Transverse colon (tissue), 4 donors: ENCODE measurements around the gene STK39. TPM values are rescaled to one million over a fixed set of nuclear protein-coding genes. Genes with fewer than 3 reads are reported as not detected.

Source experiments
- DNase-seq: peaks from one replicate; pipeline ENCODE4 v3.0.0-alpha.2; 2019
- H3K27ac ChIP-seq, 4 donors: fragments of 200-600 bp; sonication (generic); 2 replicates each; pipeline ENCODE4 v1.5.1; 2016 to 2018; ENCODE audit warnings: inconsistent platforms in 4 of 4
- H3K27me3 ChIP-seq: fragments of 200-600 bp; sonication (generic); 2 replicates; pipeline ENCODE4 v1.5.1; 2017; ENCODE audit warnings: inconsistent platforms
- H3K36me3 ChIP-seq, 4 donors: fragments of 200-600 bp; sonication (generic); 2 replicates each; pipeline ENCODE4 v1.5.1; 2017 to 2019; ENCODE audit warnings: inconsistent platforms in 4 of 4
- H3K4me1 ChIP-seq, 4 donors: fragments of 200-600 bp; sonication (generic); 2 replicates each; pipeline ENCODE4 v1.5.1; 2017 to 2020; ENCODE audit warnings: inconsistent platforms in 4 of 4
- H3K4me3 ChIP-seq, 4 donors: fragments of 200-600 bp; sonication (generic); 1 replicate in 1 of 4; 2 replicates in 3 of 4; pipeline versions ENCODE4 v1.5.1 to v1.6.1; 2017 to 2019; ENCODE audit warnings: inconsistent platforms in 4 of 4
- H3K9me3 ChIP-seq, 2 donors: fragments of 200-600 bp; sonication (generic); 2 replicates each; pipeline ENCODE4 v1.5.1; 2017 to 2019; ENCODE audit warnings: inconsistent platforms in 2 of 2
- EP300 ChIP-seq: sonication (generic); formaldehyde crosslinking; IDR thresholded peaks from one replicate; pipeline ENCODE4 v1.6.1; 2017; ENCODE audit warnings: antibody characterized with exemption, low read depth
- POLR2A ChIP-seq: fragments of 450-650 bp; IDR thresholded peaks from one replicate; pipeline ENCODE4 v1.6.1; 2016; ENCODE audit warnings: antibody characterized with exemption, mild to moderate bottlenecking, moderate library complexity
- POLR2AphosphoS5 ChIP-seq, 3 donors: sonication (generic); formaldehyde crosslinking; IDR thresholded peaks; one replicate each; pipeline ENCODE4 v1.6.1; 2016; ENCODE audit warnings: antibody characterized with exemption in 3 of 3
- WGBS, 2 donors: methylation state at CpG; one replicate each; pipeline ENCODE4 v1.1.5; 2018; ENCODE audit warnings: low coverage in 1 of 2; 5-methylcytosine and 5-hydroxymethylcytosine counted together
- in situ Hi-C, 4 donors: fragments of 200-750 bp; cut with MboI; loops; one replicate each; pipeline versions ENCODE4 v1.15.0 to v1.15.1; 2017; ENCODE audit warnings: low sequenced_read_pairs in 3 of 4, low pct_ligation_motif_present in 1 of 4, low pct_unique_long_range_greater_than_20kb in 1 of 4
- intact Hi-C: fragments of 100-400 bp; cut with DNase I; formaldehyde crosslinking; loops from one replicate; pipeline ENCODE4 v1.15.1; 2023; ENCODE audit warnings: low total_unique reads
- total RNA-seq, 4 donors: library from RNA; depleted of rRNA; stranded (reverse); fragments of >200 nt; gene quantifications; one replicate each; pipeline ENCODE4 v1.1.0, GENCODE V29; 2016
- TF ChIP-seq, protein P1 (sequence below), 5 experiments: fragments of 200-600 bp in 3 of 5; fragments of 450-650 bp in 2 of 5; sonication (generic) in 3 of 5; IDR thresholded peaks; 1 replicate in 2 of 5; 2 replicates in 3 of 5; pipeline ENCODE4 v1.5.1; 2016 to 2017; ENCODE audit warnings: antibody characterized with exemption in 5 of 5, inconsistent platforms in 3 of 5, mild to moderate bottlenecking in 2 of 5, moderate library complexity in 1 of 5

The STK39 gene
- total RNA-seq, 4 donors from 2014 or later: 30.6 to 46.1 (median 36.7) TPM

GRCh38 chr2:168200930-168201583 is 46.3 kb downstream of the STK39 start:
- no peaks in the 10 kb centered on the region for H3K27me3 ChIP-seq
- TF ChIP-seq POLR2A (no peak), EP300 (no peak), POLR2AphosphoS5 (IDR thresholded peaks at IDR 0.05) (no peak)
- TF ChIP-seq, protein P1, sequence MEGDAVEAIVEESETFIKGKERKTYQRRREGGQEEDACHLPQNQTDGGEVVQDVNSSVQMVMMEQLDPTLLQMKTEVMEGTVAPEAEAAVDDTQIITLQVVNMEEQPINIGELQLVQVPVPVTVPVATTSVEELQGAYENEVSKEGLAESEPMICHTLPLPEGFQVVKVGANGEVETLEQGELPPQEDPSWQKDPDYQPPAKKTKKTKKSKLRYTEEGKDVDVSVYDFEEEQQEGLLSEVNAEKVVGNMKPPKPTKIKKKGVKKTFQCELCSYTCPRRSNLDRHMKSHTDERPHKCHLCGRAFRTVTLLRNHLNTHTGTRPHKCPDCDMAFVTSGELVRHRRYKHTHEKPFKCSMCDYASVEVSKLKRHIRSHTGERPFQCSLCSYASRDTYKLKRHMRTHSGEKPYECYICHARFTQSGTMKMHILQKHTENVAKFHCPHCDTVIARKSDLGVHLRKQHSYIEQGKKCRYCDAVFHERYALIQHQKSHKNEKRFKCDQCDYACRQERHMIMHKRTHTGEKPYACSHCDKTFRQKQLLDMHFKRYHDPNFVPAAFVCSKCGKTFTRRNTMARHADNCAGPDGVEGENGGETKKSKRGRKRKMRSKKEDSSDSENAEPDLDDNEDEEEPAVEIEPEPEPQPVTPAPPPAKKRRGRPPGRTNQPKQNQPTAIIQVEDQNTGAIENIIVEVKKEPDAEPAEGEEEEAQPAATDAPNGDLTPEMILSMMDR (IDR thresholded peaks at IDR 0.05): no peak
- H3K9me3 ChIP-seq: no peaks in the 10 kb centered on the region
- H3K4me3 ChIP-seq: no peak overlapping the region
- intact Hi-C loops: no loop called here
- in situ Hi-C loops: no loop called here
- 55 to 57% methylated on average over 4 to 6 of the region's 6 CpGs for WGBS, 2 donors
- H3K4me1 ChIP-seq: peaks cover 7 to 46% (median 21%) of the 10 kb centered on the region in 4 donors
- no peak for DNase-seq
- H3K27ac ChIP-seq: peak overlapping the region in 1 of 4 donors; percentile 11
- H3K36me3 ChIP-seq: no peaks in the 10 kb centered on the region

- Histone ChIP-seq H3K27ac (peak overlapping the region in 1 of 4 donors; percentile 15), H3K9me3 (no peaks in the 10 kb centered on the region), H3K27me3 (no peaks in the 10 kb centered on the region), H3K4me1 (peaks cover 10 to 69% (median 23%) of the 10 kb centered on the region in 4 donors), H3K36me3 (no peaks in the 10 kb centered on the region), H3K4me3 (no peak overlapping the region)
- DNase-seq: no peak
- TF ChIP-seq, protein P1 (IDR thresholded peaks at IDR 0.05): no peak
- no peak for TF ChIP-seq POLR2A
- no peak for TF ChIP-seq POLR2AphosphoS5 (IDR thresholded peaks at IDR 0.05)
- no peak for TF ChIP-seq EP300
- in situ Hi-C loops (no loop called here), intact Hi-C loops (no loop called here)
- 60 to 69% methylated on average over 7 of the region's 7 CpGs for WGBS, 2 donors
Measured at GRCh38 chr2:168198476-168199207, 48.8 kb downstream of the STK39 start.

DNA sequence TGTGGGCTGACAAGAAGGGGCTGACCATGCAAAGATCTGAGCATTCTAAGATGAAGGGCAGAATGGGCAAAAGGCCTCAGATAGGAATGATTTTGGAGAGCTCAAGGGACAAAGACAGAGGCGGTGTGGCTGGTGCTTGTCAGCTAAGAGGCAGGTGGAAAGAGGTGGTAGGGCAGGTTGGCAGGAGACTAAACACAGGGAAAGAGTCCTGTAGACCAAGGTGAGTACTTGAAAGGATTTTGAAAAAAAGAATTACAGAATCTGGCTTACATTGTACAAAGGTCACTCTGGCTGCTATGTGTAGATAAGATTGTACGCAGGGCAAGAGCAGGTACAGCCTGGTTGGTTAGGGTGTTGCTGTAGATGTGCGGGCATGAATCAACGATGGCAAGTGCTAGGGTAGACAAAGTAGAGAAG is 50.6 kb downstream of the STK39 start:
- Histone ChIP-seq H3K27me3 (no peaks in the 10 kb centered on the region), H3K36me3 (no peaks in the 10 kb centered on the region), H3K9me3 (no peaks in the 10 kb centered on the region), H3K27ac (peak overlapping the region; percentile 39 to 74 (median 66)), H3K4me3 (no peak overlapping the region), H3K4me1 (peaks cover 20 to 78% (median 34%) of the 10 kb centered on the region in 4 donors)
- DNase-seq: peak; percentile 51
- intact Hi-C loops (no loop called here), in situ Hi-C loops (no loop called here)
- WGBS, 2 donors: 59 to 65% methylated on average over 4 of the region's 4 CpGs
- no peak for TF ChIP-seq POLR2A
- TF ChIP-seq, protein P1 (IDR thresholded peaks at IDR 0.05): peak in 1 of 5 experiments; percentile 31
- TF ChIP-seq EP300: no peak
- peak in 1 of 3 donors; percentile 59 for TF ChIP-seq POLR2AphosphoS5 (IDR thresholded peaks at IDR 0.05)

- H3K27me3 ChIP-seq: no peaks in the 10 kb centered on the region
- intact Hi-C loops (no loop called here), in situ Hi-C loops (no loop called here)
- no peak overlapping the region for H3K4me3 ChIP-seq
- H3K36me3 ChIP-seq: no peaks in the 10 kb centered on the region
- peaks cover 24 to 82% (median 41%) of the 10 kb centered on the region in 4 donors for H3K4me1 ChIP-seq
- TF ChIP-seq EP300 (no peak), POLR2A (no peak), POLR2AphosphoS5 (IDR thresholded peaks at IDR 0.05) (no peak)
- TF ChIP-seq, protein P1 (IDR thresholded peaks at IDR 0.05): no peak
- no peak overlapping the region for H3K27ac ChIP-seq
- no peaks in the 10 kb centered on the region for H3K9me3 ChIP-seq
- WGBS, 2 donors: 72 to 83% methylated on average over 4 to 7 of the region's 7 CpGs
- DNase-seq: no peak
Measured at GRCh38 chr2:168194784-168195522, 52.4 kb downstream of the STK39 start.
